ENCODE measurements around the gene TOR1B. TPM values are rescaled to one million over a fixed set of nuclear protein-coding genes. Genes with fewer than 3 reads are reported as not detected.

The TOR1B gene
- total RNA-seq, 4 donors from 2014 or later = 17.0 to 31.0 (median 22.7) TPM

DNA sequence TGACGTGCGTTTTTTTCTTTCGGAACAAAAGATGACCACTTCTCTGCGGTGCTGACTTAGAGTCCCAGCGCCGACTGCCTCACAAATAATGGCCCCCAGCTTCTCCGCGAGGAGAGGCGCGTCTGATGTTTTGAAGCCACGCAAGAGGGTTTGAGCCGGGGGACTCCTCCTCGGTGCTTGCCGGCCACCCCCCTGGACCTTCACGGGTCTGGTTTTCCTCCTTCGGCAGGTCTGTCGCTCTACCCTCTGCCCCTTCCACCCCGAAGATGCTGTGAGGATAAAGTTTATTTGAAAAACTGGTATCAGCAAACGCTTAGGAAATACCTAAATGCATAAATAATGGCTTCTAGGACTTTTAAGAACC is 32.9 kb downstream of the TOR1B start:
- intact Hi-C loops (cut with DNase I; ENCODE audit: low total_unique reads) = no loop called here

GRCh38 chr9:129836311-129837007 is 33.5 kb downstream of the TOR1B start:
- intact Hi-C loops (cut with DNase I; ENCODE audit: low total_unique reads) = no loop called here
- WGBS, 2 donors = 29 to 37% methylated on average over 14 to 16 of the region's 16 CpGs
- H3K4me3 ChIP-seq (ENCODE audit: low read depth, poor library complexity, severe bottlenecking) = peak overlapping the region; percentile 85
- TF ChIP-seq CTCF (IDR thresholded peaks at IDR 0.05) (no peak), POLR2A (IDR thresholded peaks at IDR 0.05) (no peak)
- no peak for DNase-seq (ENCODE audit: low spot score in 2 of 2)

More for the DNA sequence above, 32.9 kb downstream of the TOR1B start:
- DNase-seq (ENCODE audit: low spot score in 2 of 2) = no peak
- H3K4me3 ChIP-seq (ENCODE audit: low read depth, poor library complexity, severe bottlenecking) = peak overlapping the region; percentile 85
- TF ChIP-seq POLR2A (IDR thresholded peaks at IDR 0.05) = no peak
- TF ChIP-seq CTCF (IDR thresholded peaks at IDR 0.05) = no peak
- 1% methylated on average over 19 of the region's 19 CpGs for WGBS, 2 donors

GRCh38 chr9:129838707-129839259 is 35.8 kb downstream of the TOR1B start:
- 84% methylated on average over 12 of the region's 12 CpGs for WGBS, 2 donors
- DNase-seq (ENCODE audit: low spot score in 2 of 2) = no peak

DNA sequence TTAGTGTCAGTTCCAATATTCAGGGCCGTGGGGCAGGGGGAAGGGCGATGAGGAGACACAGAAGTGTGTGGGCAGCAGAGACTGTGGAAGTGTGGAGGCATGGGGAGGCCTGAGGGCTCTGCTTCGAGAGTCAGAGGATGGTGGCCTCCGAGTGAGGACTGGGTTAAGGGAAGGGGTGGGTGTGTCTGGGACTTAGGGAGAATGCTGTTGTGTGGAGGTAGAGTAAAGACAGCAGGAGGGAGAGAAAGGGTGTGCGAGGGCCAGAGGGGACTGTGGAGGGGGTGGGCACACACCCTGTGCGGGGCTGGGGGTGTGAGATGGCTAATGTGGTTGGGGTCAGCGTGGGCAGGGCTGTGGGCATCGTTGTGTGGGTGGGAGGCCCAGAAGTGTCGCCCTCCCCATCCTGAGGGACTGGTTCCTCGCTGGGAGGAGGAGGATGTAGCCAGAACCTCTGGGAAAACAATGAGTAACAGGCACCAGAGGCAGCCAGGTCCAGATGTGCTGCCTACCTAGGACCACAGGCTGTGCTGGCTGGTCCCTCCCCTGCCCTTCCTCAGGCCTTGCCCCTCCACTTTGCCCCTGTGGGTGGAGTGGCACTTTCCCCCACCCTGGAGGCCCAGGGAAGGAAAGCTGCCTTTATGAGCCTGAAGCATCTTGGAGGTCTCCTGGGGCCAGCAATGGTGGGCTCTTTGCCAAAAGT is 36.5 kb downstream of the TOR1B start:
- TF ChIP-seq POLR2A (IDR thresholded peaks at IDR 0.05) (no peak), CTCF (IDR thresholded peaks at IDR 0.05) (no peak)
- H3K4me3 ChIP-seq (ENCODE audit: low read depth, poor library complexity, severe bottlenecking) = no peak overlapping the region

More at GRCh38 chr9:129838707-129839259, 35.8 kb downstream of the TOR1B start:
- no peak overlapping the region for H3K4me3 ChIP-seq (ENCODE audit: low read depth, poor library complexity, severe bottlenecking)
- intact Hi-C loops (cut with DNase I; ENCODE audit: low total_unique reads) = no loop called here
- TF ChIP-seq CTCF (IDR thresholded peaks at IDR 0.05) = no peak
- TF ChIP-seq POLR2A (IDR thresholded peaks at IDR 0.05) = no peak

DNA sequence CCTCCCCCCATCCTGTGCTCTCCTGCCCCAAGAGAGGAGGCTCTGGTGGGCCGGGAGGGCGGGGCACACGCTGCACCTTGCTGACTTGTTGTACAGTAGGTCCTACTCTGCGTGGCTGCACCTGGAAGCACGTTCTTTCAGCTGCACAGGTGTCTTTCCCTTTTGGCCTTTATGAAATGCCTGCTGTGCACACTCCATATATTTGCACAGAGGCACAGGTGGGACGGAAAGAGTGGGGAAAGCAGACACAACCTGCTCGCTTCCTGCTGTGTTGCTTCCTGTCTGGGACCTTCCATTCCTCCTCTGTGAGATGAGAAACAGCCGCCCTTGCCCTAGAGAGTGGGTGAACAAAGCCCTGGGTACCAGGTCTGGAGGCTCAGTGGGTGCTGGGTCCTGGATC is 37.0 kb downstream of the TOR1B start:
- TF ChIP-seq CTCF (IDR thresholded peaks at IDR 0.05) = no peak
- TF ChIP-seq POLR2A (IDR thresholded peaks at IDR 0.05) = no peak
- no peak overlapping the region for H3K4me3 ChIP-seq (ENCODE audit: low read depth, poor library complexity, severe bottlenecking)
- intact Hi-C loops (cut with DNase I; ENCODE audit: low total_unique reads) = no loop called here
- WGBS, 2 donors = 88 to 94% methylated on average over 8 of the region's 8 CpGs
- no peak for DNase-seq (ENCODE audit: low spot score in 2 of 2)

More for the DNA sequence above, 36.5 kb downstream of the TOR1B start:
- no peak for DNase-seq (ENCODE audit: low spot score in 2 of 2)
- WGBS, 2 donors = 70 to 74% methylated on average over 10 of the region's 10 CpGs
- intact Hi-C loops (cut with DNase I; ENCODE audit: low total_unique reads) = no loop called here

All from lower leg skin (tissue), 4 donors.